Stimulated activated CD4-positive, alpha-beta T cell treated with anti-CD3 and anti-CD28 coated beads, Interleukin-4, amount 100 ng/mL, for 4 hours (primary cell): Measurements from ENCODE around the gene FPGS.
"Not testable (repeated sequence)": the region's sequence is repeated elsewhere in the genome, so short reads cannot be mapped to it uniquely, and the experiment has no call there.

ENCODE experiments used
- DNase-seq, 2 experiments: peaks; one replicate each; pipeline ENCODE4 v3.0.0-alpha.2; 2020

The FPGS gene

GRCh38 chr9:127814619-127815511 lies 12.2 kb downstream of the FPGS start:
- no peak for DNase-seq

- DNase-seq: no peak
Observed at GRCh38 chr9:127815512-127816361, 13.1 kb downstream of the FPGS start.

- DNase-seq: no peak
Observed at GRCh38 chr9:127816362-127816725, 13.7 kb downstream of the FPGS start.

GRCh38 chr9:127816728-127817127 lies 14.0 kb downstream of the FPGS start:
- no peak for DNase-seq

- DNase-seq: no peak
Observed at GRCh38 chr9:127817881-127818434, 15.3 kb downstream of the FPGS start.

DNA sequence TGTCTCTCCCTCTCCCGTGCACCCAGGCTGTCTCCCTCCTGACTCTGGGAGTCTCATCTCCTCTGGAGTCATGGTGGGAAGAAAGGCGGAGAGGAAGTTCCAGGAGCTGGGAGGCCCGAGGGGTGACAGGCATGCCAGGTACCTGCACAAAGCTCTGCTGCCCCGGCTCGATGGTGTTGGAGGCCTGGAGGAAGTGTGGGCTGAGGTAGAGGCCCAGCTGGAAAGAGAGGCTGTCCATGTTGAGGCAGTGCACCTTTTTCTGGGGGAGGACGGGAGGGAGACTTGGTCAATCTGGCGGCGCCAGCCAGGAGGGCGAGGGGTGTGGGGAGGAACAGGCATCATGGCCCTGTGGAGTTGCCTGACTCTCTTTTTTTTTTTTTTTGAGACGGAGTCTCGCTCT lies 15.9 kb downstream of the FPGS start:
- no peak for DNase-seq

DNA sequence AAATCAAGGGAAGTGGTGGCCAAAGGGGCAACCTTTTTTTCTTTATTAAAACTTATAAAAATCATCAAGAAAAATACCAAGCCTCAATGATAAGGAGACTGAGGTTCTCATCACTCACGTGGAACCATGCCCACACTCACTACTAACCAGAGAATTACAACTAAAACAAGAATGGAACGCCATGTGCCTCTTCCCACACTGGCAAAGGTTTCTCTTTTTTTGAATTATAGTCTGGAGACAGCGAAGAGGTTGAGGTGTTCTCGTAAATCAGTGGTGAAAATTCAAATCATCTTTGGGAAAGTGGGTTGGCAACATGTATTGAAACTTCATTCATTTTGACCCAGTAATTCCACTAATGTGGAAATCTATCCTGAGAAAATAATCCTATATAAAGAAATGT lies 19.4 kb downstream of the FPGS start:
- DNase-seq: no peak

GRCh38 chr9:127825319-127826051 lies 22.8 kb downstream of the FPGS start:
- no peak for DNase-seq

DNA sequence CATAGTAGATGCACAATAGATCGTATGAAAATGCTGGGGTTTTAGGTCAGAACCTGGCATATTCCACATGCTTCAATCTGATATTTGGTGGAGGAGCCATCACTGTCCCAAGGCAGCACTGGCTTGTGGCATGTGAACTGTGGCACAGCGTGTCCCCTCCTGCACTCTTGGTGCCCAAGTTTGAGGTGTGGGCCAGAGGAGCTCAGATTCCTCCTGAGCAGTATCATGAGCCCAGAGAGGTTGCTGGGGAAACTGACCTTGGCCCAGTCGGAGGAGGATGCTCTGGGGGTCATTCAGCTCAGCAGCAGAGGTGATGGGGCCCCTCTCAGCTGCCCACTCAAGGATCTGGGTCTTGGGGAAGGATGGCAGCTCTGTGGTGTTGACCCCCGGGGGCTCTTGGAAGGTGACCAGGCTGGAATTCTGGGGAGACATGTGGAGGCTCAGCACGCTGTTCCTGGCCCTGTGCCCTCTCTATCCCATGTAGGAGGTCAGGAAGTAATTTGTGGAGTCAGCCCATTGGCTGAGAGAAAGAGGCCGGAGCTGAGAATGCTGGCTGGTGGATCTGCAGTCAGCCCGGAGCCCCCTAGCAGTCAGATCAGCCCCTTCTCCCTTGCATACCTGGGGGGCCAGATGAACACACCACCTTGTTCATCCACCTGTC lies 23.7 kb downstream of the FPGS start:
- no peak for DNase-seq

DNA sequence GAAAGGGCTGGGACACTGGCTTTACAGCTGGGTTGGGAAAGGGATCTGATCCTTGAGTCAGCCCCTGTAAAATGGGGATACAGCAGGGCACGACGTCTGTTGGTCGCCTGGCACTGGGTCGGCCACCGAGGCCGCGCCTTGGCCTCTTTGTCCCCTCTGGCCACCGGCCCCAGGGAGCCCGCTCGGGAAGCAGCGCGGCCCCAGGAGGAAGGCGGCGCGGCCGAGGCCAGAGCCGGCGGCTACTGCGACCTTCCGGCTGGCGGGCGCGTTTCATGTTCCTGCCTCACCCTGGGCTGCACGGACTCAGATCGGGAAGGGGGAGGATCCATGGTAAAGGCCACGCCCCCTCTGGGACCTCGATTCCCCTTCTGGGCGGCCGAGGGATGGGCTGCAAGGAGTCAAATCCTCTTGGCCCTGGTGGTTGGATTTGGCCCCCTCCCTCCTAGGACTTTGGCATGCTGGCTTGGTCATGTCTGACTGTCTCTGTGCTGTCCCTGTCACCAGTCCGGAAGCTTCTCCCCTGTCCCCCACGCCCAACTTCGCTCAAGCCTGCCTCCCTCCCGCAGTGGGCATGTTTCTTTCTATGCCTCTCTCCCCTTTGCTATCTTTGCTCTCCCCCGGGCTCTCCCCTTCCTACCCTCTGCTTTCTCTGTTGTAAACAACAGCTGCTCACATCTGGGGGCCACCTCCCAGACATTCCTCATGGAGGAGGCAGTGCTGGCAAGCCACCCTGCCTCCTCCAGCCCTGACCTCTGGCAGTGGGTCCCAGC lies 25.8 kb downstream of the FPGS start:
- DNase-seq: no peak

DNA sequence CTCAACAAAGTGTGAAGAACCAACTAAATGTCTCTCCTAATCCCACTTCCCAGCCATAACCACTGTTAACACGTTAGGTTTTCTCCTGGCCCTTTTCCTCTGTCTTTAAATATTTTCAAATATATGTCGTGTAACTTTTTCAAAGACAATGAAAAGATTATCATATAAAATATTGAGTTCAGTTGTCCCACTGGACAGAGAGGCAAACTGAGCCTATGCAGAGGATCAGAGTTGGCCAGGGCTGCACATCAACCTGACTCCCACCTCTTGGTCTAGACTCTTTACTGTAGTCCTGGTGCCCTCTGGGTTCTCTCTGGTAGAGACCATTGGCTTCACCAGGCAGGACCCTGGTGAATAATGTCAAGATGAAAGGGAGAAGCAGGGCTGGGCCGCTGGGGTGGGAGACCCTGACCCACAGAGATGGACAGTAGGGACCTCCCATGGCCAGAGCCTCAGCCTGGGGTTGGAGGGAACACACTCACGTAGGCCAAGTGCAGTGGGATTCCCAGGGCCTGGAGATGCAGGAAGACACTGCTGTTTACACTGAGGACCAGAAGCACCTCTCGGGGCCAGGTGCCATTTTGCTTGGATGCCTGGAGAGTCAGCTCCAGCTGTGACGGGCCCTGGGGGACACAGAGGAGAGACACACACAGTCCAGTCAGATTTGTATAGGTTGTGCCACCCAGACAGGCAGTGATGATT lies 26.7 kb downstream of the FPGS start:
- DNase-seq: no peak

DNA sequence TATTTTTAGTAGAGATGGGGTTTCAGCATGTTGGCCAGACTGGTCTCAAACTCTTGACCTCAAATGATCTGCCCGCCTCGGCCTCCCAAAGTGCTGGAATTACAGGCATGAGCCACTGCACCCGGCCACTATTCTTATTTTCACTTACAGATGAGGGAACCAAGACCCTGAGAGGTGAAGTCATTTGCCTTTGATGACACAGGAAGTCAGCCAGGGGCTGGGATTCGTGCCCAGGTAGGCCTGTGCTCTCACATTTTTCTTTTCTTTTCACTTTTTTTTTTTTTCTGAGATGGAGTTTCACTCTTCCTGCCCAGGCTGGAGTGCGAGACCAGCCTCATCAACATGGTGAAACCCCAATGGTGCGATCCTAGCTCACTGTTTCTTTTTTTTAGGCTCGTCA lies 29.6 kb downstream of the FPGS start:
- DNase-seq: no peak

GRCh38 chr9:127833555-127833954 lies 30.9 kb downstream of the FPGS start:
- DNase-seq: no peak

DNA sequence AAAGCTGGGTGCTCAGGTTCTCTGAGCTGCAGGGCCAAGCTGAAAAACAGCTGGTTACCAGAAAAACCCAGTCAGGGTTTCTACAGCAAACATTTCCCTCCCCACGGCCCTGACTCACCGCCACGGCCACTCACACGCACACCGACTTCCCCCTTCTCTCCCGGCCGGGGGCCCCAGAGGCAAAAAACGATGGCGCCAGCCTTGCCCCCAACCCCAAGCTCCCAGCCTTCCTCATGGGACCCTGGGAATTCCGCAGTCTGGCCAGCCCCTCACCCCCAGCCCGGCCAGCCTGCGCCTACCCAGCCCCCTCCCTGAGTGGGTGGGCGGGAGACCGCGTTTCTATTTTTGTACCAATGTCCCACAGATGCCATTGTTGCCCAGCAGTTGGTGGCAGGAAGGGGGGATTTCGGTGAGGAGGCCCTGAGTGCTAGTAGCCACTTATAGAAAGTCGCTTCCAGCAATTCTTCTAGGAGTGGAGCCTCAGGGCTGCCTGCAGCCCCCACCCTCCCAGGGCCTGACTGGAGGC lies 33.4 kb downstream of the FPGS start:
- DNase-seq: no peak

DNA sequence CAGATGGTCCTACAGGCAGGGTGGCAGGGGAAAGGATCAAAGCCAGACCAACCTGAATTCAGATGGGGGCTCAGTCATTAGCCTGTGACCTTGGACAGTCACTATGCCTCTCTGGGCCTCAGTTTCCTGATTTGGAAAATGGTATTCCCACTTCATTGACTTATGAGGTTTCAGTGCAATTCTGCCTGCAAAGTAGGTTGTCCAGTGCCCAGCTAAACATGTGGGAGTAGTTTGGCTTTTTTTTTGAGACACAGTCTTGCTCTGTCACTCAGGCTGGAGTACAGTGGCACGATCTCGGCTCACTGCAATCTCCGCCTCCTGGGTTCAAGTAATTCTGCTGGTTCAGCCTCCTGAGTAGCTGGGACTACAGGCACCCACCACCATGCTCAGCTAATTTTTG lies 33.9 kb downstream of the FPGS start:
- not testable (repeated sequence) for DNase-seq

DNA sequence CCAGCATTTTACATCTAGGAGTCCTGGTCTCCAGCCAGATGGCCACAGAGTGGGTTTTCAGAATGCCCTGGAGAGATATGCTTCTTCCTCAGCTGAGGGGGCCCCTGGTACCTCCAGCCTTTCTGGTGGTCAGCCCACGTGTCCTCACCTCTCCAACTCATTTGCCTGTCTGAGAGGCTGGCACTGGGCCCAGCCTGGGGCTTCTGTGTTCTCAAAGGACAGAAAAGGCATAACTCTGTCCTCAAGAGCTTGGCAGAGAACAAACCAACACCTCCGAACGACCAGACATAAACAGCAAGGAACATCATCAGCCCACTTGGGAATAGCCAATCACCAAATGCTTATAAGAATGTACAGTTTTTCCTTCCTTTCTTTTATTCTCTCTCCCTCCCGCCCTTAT lies 34.7 kb downstream of the FPGS start:
- no peak for DNase-seq

- DNase-seq: no peak
Observed at GRCh38 chr9:127838375-127839078, 35.8 kb downstream of the FPGS start.

- DNase-seq: no peak
Observed at GRCh38 chr9:127841087-127841835, 38.6 kb downstream of the FPGS start.

- DNase-seq: no peak
Observed at GRCh38 chr9:127844821-127845359, 42.2 kb downstream of the FPGS start.
